ENCODE data around the gene CENPP.

The CENPP gene

GRCh38 chr9:92503156-92503555 lies 177.4 kb downstream of the CENPP start:
- Histone ChIP-seq H2AFZ (ENCODE audit: low read depth, low read length) (no peak overlapping the region), H3K4me3 (ENCODE audit: low read length) (no peak overlapping the region), H3K36me3 (ENCODE audit: insufficient read depth, low read length) (no peaks in the 10 kb centered on the region), H3K27me3 (ENCODE audit: insufficient read depth, low read length) (no peaks in the 10 kb centered on the region), H3K9me3 (ENCODE audit: low read length) (no peaks in the 10 kb centered on the region), H3K4me1 (ENCODE audit: insufficient read depth, low read length) (peaks cover 9% of the 10 kb centered on the region)

GRCh38 chr9:92504881-92505280 lies 179.1 kb downstream of the CENPP start:
- Histone ChIP-seq H3K27me3 (ENCODE audit: insufficient read depth, low read length) (no peaks in the 10 kb centered on the region), H3K36me3 (ENCODE audit: insufficient read depth, low read length) (no peaks in the 10 kb centered on the region), H3K4me1 (ENCODE audit: insufficient read depth, low read length) (no peaks in the 10 kb centered on the region), H3K9me3 (ENCODE audit: low read length) (no peaks in the 10 kb centered on the region), H2AFZ (ENCODE audit: low read depth, low read length) (no peak overlapping the region), H3K4me3 (ENCODE audit: low read length) (no peak overlapping the region)

GRCh38 chr9:92506184-92506857 lies 180.6 kb downstream of the CENPP start:
- no peaks in the 10 kb centered on the region for H3K9me3 ChIP-seq (ENCODE audit: low read length)
- no peaks in the 10 kb centered on the region for H3K36me3 ChIP-seq (ENCODE audit: insufficient read depth, low read length)
- no peaks in the 10 kb centered on the region for H3K27me3 ChIP-seq (ENCODE audit: insufficient read depth, low read length)
- H3K4me1 ChIP-seq (ENCODE audit: insufficient read depth, low read length) = no peaks in the 10 kb centered on the region
- no peak overlapping the region for H2AFZ ChIP-seq (ENCODE audit: low read depth, low read length)
- no peak overlapping the region for H3K4me3 ChIP-seq (ENCODE audit: low read length)

- Histone ChIP-seq H2AFZ (ENCODE audit: low read depth, low read length) (no peak overlapping the region), H3K4me3 (ENCODE audit: low read length) (no peak overlapping the region), H3K27me3 (ENCODE audit: insufficient read depth, low read length) (no peaks in the 10 kb centered on the region), H3K9me3 (ENCODE audit: low read length) (no peaks in the 10 kb centered on the region), H3K36me3 (ENCODE audit: insufficient read depth, low read length) (no peaks in the 10 kb centered on the region), H3K4me1 (ENCODE audit: insufficient read depth, low read length) (no peaks in the 10 kb centered on the region)
Observed at GRCh38 chr9:92507005-92507404, 181.3 kb downstream of the CENPP start.

GRCh38 chr9:92507496-92507895 lies 181.7 kb downstream of the CENPP start:
- Histone ChIP-seq H3K36me3 (ENCODE audit: insufficient read depth, low read length) (no peaks in the 10 kb centered on the region), H3K9me3 (ENCODE audit: low read length) (no peaks in the 10 kb centered on the region), H2AFZ (ENCODE audit: low read depth, low read length) (no peak overlapping the region), H3K4me3 (ENCODE audit: low read length) (no peak overlapping the region), H3K4me1 (ENCODE audit: insufficient read depth, low read length) (no peaks in the 10 kb centered on the region), H3K27me3 (ENCODE audit: insufficient read depth, low read length) (no peaks in the 10 kb centered on the region)

- Histone ChIP-seq H3K27me3 (ENCODE audit: insufficient read depth, low read length) (no peaks in the 10 kb centered on the region), H2AFZ (ENCODE audit: low read depth, low read length) (no peak overlapping the region), H3K36me3 (ENCODE audit: insufficient read depth, low read length) (no peaks in the 10 kb centered on the region), H3K9me3 (ENCODE audit: low read length) (no peaks in the 10 kb centered on the region), H3K4me1 (ENCODE audit: insufficient read depth, low read length) (peaks cover 3% of the 10 kb centered on the region), H3K4me3 (ENCODE audit: low read length) (no peak overlapping the region)
Observed at GRCh38 chr9:92508018-92508820, 182.5 kb downstream of the CENPP start.

- peaks cover 3% of the 10 kb centered on the region for H3K4me1 ChIP-seq (ENCODE audit: insufficient read depth, low read length)
- H3K27me3 ChIP-seq (ENCODE audit: insufficient read depth, low read length) = no peaks in the 10 kb centered on the region
- no peak overlapping the region for H3K4me3 ChIP-seq (ENCODE audit: low read length)
- H3K9me3 ChIP-seq (ENCODE audit: low read length) = no peaks in the 10 kb centered on the region
- no peak overlapping the region for H2AFZ ChIP-seq (ENCODE audit: low read depth, low read length)
- no peaks in the 10 kb centered on the region for H3K36me3 ChIP-seq (ENCODE audit: insufficient read depth, low read length)
Observed at GRCh38 chr9:92509050-92509449, 183.3 kb downstream of the CENPP start.

- peaks cover 3% of the 10 kb centered on the region for H3K4me1 ChIP-seq (ENCODE audit: insufficient read depth, low read length)
- no peaks in the 10 kb centered on the region for H3K27me3 ChIP-seq (ENCODE audit: insufficient read depth, low read length)
- no peaks in the 10 kb centered on the region for H3K9me3 ChIP-seq (ENCODE audit: low read length)
- H3K4me3 ChIP-seq (ENCODE audit: low read length) = no peak overlapping the region
- no peak overlapping the region for H2AFZ ChIP-seq (ENCODE audit: low read depth, low read length)
- no peaks in the 10 kb centered on the region for H3K36me3 ChIP-seq (ENCODE audit: insufficient read depth, low read length)
Observed at GRCh38 chr9:92510747-92511146, 185.0 kb downstream of the CENPP start.

- H3K4me1 ChIP-seq (ENCODE audit: insufficient read depth, low read length) = peaks cover 8% of the 10 kb centered on the region
- no peaks in the 10 kb centered on the region for H3K27me3 ChIP-seq (ENCODE audit: insufficient read depth, low read length)
- H3K4me3 ChIP-seq (ENCODE audit: low read length) = no peak overlapping the region
- no peaks in the 10 kb centered on the region for H3K9me3 ChIP-seq (ENCODE audit: low read length)
- H2AFZ ChIP-seq (ENCODE audit: low read depth, low read length) = no peak overlapping the region
- no peaks in the 10 kb centered on the region for H3K36me3 ChIP-seq (ENCODE audit: insufficient read depth, low read length)
Observed at GRCh38 chr9:92512622-92513021, 186.9 kb downstream of the CENPP start.

GRCh38 chr9:92513349-92513748 lies 187.6 kb downstream of the CENPP start:
- Histone ChIP-seq H3K36me3 (ENCODE audit: insufficient read depth, low read length) (no peaks in the 10 kb centered on the region), H3K9me3 (ENCODE audit: low read length) (no peaks in the 10 kb centered on the region), H3K27me3 (ENCODE audit: insufficient read depth, low read length) (no peaks in the 10 kb centered on the region), H2AFZ (ENCODE audit: low read depth, low read length) (no peak overlapping the region), H3K4me3 (ENCODE audit: low read length) (no peak overlapping the region), H3K4me1 (ENCODE audit: insufficient read depth, low read length) (peaks cover 8% of the 10 kb centered on the region)

- no peak overlapping the region for H2AFZ ChIP-seq (ENCODE audit: low read depth, low read length)
- H3K4me3 ChIP-seq (ENCODE audit: low read length) = no peak overlapping the region
- H3K4me1 ChIP-seq (ENCODE audit: insufficient read depth, low read length) = peaks cover 8% of the 10 kb centered on the region
- no peaks in the 10 kb centered on the region for H3K9me3 ChIP-seq (ENCODE audit: low read length)
- no peaks in the 10 kb centered on the region for H3K27me3 ChIP-seq (ENCODE audit: insufficient read depth, low read length)
- no peaks in the 10 kb centered on the region for H3K36me3 ChIP-seq (ENCODE audit: insufficient read depth, low read length)
Observed at GRCh38 chr9:92514635-92515034, 188.9 kb downstream of the CENPP start.

GRCh38 chr9:92516521-92516920 lies 190.8 kb downstream of the CENPP start:
- Histone ChIP-seq H3K4me3 (ENCODE audit: low read length) (no peak overlapping the region), H3K36me3 (ENCODE audit: insufficient read depth, low read length) (no peaks in the 10 kb centered on the region), H2AFZ (ENCODE audit: low read depth, low read length) (no peak overlapping the region), H3K9me3 (ENCODE audit: low read length) (no peaks in the 10 kb centered on the region), H3K27me3 (ENCODE audit: insufficient read depth, low read length) (no peaks in the 10 kb centered on the region), H3K4me1 (ENCODE audit: insufficient read depth, low read length) (peaks cover 8% of the 10 kb centered on the region)

GRCh38 chr9:92517046-92517445 lies 191.3 kb downstream of the CENPP start:
- H3K27me3 ChIP-seq (ENCODE audit: insufficient read depth, low read length) = no peaks in the 10 kb centered on the region
- no peaks in the 10 kb centered on the region for H3K36me3 ChIP-seq (ENCODE audit: insufficient read depth, low read length)
- no peaks in the 10 kb centered on the region for H3K9me3 ChIP-seq (ENCODE audit: low read length)
- H2AFZ ChIP-seq (ENCODE audit: low read depth, low read length) = no peak overlapping the region
- H3K4me1 ChIP-seq (ENCODE audit: insufficient read depth, low read length) = peaks cover 8% of the 10 kb centered on the region
- H3K4me3 ChIP-seq (ENCODE audit: low read length) = no peak overlapping the region
